GM23338 (cell line): Measurements from ENCODE around the gene ZBTB49. TPM values are rescaled to one million over a fixed set of nuclear protein-coding genes. Genes with fewer than 3 reads are reported as not detected.

Experiments
- ATAC-seq: fragments of 200-7000 bp; cut with Tn5 transposase; 3 replicates; pipeline ENCODE4 v1.9.1; 2020
- DNase-seq: peaks from one replicate; pipeline ENCODE4 v3.0.0-alpha.2; 2015; ENCODE audit warnings: low spot score
- H2AFZ ChIP-seq: fragments of 200-600 bp; sonication (generic); 2 replicates; pipeline ENCODE4 v1.8.0; 2016; ENCODE audit warnings: antibody characterized with exemption, mild to moderate bottlenecking, moderate library complexity
- H3F3A ChIP-seq: fragments of 200-600 bp; sonication (generic); replicated peaks from 2 replicates; pipeline ENCODE4 v1.8.0; 2017; ENCODE audit warnings: antibody characterized with exemption, mixed run types, low read depth
- H3K27ac ChIP-seq: fragments of 200-600 bp; sonication (generic); 2 replicates; pipeline ENCODE4 v1.6.1; 2016; ENCODE audit warnings: low read depth
- H3K27me3 ChIP-seq: fragments of 200-600 bp; sonication (generic); 2 replicates; pipeline ENCODE4 v1.8.0; 2016; ENCODE audit warnings: mild to moderate bottlenecking, mixed run types, moderate library complexity; ENCODE audit not compliant: insufficient read depth
- H3K36me3 ChIP-seq: fragments of 200-600 bp; sonication (generic); 2 replicates; pipeline ENCODE4 v1.8.0; 2016; ENCODE audit warnings: mild to moderate bottlenecking; ENCODE audit not compliant: insufficient read depth
- H3K4me1 ChIP-seq: fragments of 200-600 bp; sonication (generic); 2 replicates; pipeline ENCODE4 v1.8.0; 2016; ENCODE audit warnings: mild to moderate bottlenecking, moderate library complexity; ENCODE audit not compliant: insufficient read depth
- H3K4me2 ChIP-seq: fragments of 200-600 bp; sonication (generic); 2 replicates; pipeline ENCODE4 v1.7.1; 2017; ENCODE audit warnings: mixed run types
- H3K4me3 ChIP-seq: fragments of 200-600 bp; sonication (generic); 2 replicates; pipeline ENCODE4 v1.6.1; 2016; ENCODE audit warnings: mixed run types
- H3K79me2 ChIP-seq: fragments of 200-600 bp; sonication (generic); replicated peaks from 2 replicates; pipeline ENCODE4 v1.8.0; 2017; ENCODE audit warnings: mild to moderate bottlenecking; ENCODE audit not compliant: insufficient read depth
- H3K9me2 ChIP-seq: fragments of 200-600 bp; sonication (generic); 2 replicates; pipeline ENCODE4 v1.8.0; 2017; ENCODE audit not compliant: insufficient read depth
- H4K20me1 ChIP-seq: fragments of 200-600 bp; sonication (generic); replicated peaks from 2 replicates; pipeline ENCODE4 v1.8.0; 2017; ENCODE audit warnings: mild to moderate bottlenecking; ENCODE audit not compliant: insufficient read depth
- H3K27ac Mint-ChIP-seq: 2 replicates; pipeline ENCODE4 v1.8.0; 2020; ENCODE audit warnings: inconsistent platforms, mild to moderate bottlenecking, moderate library complexity, mixed read lengths
- H3K27me3 Mint-ChIP-seq: 3 replicates; pipeline ENCODE4 v1.8.0; 2022; ENCODE audit warnings: low read depth, mild to moderate bottlenecking, moderate library complexity, mixed read lengths, inconsistent platforms; ENCODE audit not compliant: insufficient read depth, poor library complexity
- H3K36me3 Mint-ChIP-seq: 3 replicates; pipeline ENCODE4 v1.8.0; 2021; ENCODE audit warnings: low read depth, mild to moderate bottlenecking, inconsistent platforms, moderate library complexity, mixed read lengths
- H3K4me1 Mint-ChIP-seq: 3 replicates; pipeline ENCODE4 v1.8.0; 2020; ENCODE audit warnings: mild to moderate bottlenecking, inconsistent platforms, mixed read lengths
- H3K4me3 Mint-ChIP-seq: 3 replicates; pipeline ENCODE4 v1.8.0; 2021; ENCODE audit warnings: moderate library complexity, mild to moderate bottlenecking, inconsistent platforms, mixed read lengths
- H3K9me3 Mint-ChIP-seq: 3 replicates; pipeline ENCODE4 v1.8.0; 2020; ENCODE audit warnings: moderate library complexity, mild to moderate bottlenecking, inconsistent platforms, mixed read lengths
- CREB1 ChIP-seq: fragments of 250-450 bp; sonication (Bioruptor Pico); IDR thresholded peaks from 2 replicates; pipeline ENCODE4 v1.5.0; 2020; ENCODE audit warnings: low read depth, mild to moderate bottlenecking, moderate library complexity
- EZH2 ChIP-seq: fragments of 200-600 bp; sonication (generic); IDR thresholded peaks from one replicate; pipeline ENCODE4 v1.8.0; 2017; ENCODE audit warnings: antibody characterized with exemption, mild to moderate bottlenecking, low read depth; ENCODE audit not compliant: unreplicated experiment
- JUNB ChIP-seq: IDR thresholded peaks from one replicate; pipeline ENCODE4 v1.6.1; 2016; ENCODE audit warnings: antibody characterized with exemption; ENCODE audit not compliant: unreplicated experiment
- POLR2AphosphoS5 ChIP-seq: IDR thresholded peaks from 2 replicates; pipeline ENCODE4 v1.6.1; 2016; ENCODE audit warnings: antibody characterized with exemption, low read depth
- STAT1 ChIP-seq: IDR thresholded peaks from one replicate; pipeline ENCODE4 v1.6.1; 2016; ENCODE audit warnings: antibody characterized with exemption; ENCODE audit not compliant: unreplicated experiment
- ZNF114 ChIP-seq: fragments of 250-450 bp; sonication (Bioruptor Pico); IDR thresholded peaks from 2 replicates; pipeline ENCODE4 v1.5.0; 2020; ENCODE audit warnings: mild to moderate bottlenecking, moderate library complexity
- polyA plus RNA-seq: library from polyadenylated mRNA; unstranded; fragments of >200 nt; fragmentation: Nextera tagmentation; extraction: Ambion mirVana; gene quantifications from 2 replicates; pipeline ENCODE4 v1.2.1, GENCODE V29; 2016
- total RNA-seq: library from RNA; depleted of rRNA; stranded (reverse); fragments of >200 nt; shearing (Covaris generic); gene quantifications from 2 replicates; pipeline ENCODE4 v1.2.3, GENCODE V29; 2014
- TF ChIP-seq, protein P1 (sequence below): fragments of 250-450 bp; sonication (Bioruptor Pico); IDR thresholded peaks from 2 replicates; pipeline ENCODE4 v1.5.0; 2020; ENCODE audit warnings: mild to moderate bottlenecking, moderate library complexity
- TF ChIP-seq, protein P2 (sequence below), 2 experiments: fragments of 200-600 bp in 1 of 2; sonication (generic) in 1 of 2; conservative IDR thresholded peaks; 2 replicates each; pipeline versions ENCODE4 v1.5.1 to v1.6.1; 2016 to 2017; ENCODE audit warnings: antibody characterized with exemption in 2 of 2, low read depth in 2 of 2, mild to moderate bottlenecking in 2 of 2, moderate library complexity in 1 of 2
- TF ChIP-seq, protein P3 (sequence below): IDR thresholded peaks from one replicate; pipeline ENCODE4 v1.6.1; 2018; ENCODE audit warnings: antibody characterized with exemption; ENCODE audit not compliant: unreplicated experiment

ZBTB49 gene
- total and polyA plus RNA-seq, 2 experiments from 2014 or later = 4.1 to 6.0 TPM

DNA sequence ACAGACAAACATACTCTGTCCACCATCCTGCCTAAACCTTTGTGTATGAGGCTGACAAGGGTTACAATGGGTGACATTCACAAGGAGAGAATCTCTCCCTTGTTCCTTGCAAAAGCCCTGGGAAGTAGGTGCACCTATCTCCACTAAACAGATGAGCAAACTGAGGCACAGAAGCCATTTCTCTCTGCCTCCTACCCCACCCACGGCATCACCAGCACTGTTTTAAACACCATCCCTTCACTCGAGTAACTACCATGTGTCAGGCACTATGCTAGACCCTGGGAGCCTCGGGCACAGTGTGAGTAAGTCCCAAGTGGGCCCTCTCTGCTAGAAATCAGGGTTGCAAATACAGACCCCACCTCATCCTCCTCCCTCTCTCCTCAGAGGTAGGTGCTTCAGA lies 996 bp upstream of the ZBTB49 start:
- H3K9me2 ChIP-seq = no peaks in the 10 kb centered on the region
- H3F3A ChIP-seq = no peaks in the 10 kb centered on the region
- peaks cover 26% of the 10 kb centered on the region for H3K36me3 Mint-ChIP-seq
- H3K4me1 ChIP-seq = peaks cover 20% of the 10 kb centered on the region
- no peak for TF ChIP-seq ZNF114 (CRISPR knock-in tag)
- TF ChIP-seq, protein P1, sequence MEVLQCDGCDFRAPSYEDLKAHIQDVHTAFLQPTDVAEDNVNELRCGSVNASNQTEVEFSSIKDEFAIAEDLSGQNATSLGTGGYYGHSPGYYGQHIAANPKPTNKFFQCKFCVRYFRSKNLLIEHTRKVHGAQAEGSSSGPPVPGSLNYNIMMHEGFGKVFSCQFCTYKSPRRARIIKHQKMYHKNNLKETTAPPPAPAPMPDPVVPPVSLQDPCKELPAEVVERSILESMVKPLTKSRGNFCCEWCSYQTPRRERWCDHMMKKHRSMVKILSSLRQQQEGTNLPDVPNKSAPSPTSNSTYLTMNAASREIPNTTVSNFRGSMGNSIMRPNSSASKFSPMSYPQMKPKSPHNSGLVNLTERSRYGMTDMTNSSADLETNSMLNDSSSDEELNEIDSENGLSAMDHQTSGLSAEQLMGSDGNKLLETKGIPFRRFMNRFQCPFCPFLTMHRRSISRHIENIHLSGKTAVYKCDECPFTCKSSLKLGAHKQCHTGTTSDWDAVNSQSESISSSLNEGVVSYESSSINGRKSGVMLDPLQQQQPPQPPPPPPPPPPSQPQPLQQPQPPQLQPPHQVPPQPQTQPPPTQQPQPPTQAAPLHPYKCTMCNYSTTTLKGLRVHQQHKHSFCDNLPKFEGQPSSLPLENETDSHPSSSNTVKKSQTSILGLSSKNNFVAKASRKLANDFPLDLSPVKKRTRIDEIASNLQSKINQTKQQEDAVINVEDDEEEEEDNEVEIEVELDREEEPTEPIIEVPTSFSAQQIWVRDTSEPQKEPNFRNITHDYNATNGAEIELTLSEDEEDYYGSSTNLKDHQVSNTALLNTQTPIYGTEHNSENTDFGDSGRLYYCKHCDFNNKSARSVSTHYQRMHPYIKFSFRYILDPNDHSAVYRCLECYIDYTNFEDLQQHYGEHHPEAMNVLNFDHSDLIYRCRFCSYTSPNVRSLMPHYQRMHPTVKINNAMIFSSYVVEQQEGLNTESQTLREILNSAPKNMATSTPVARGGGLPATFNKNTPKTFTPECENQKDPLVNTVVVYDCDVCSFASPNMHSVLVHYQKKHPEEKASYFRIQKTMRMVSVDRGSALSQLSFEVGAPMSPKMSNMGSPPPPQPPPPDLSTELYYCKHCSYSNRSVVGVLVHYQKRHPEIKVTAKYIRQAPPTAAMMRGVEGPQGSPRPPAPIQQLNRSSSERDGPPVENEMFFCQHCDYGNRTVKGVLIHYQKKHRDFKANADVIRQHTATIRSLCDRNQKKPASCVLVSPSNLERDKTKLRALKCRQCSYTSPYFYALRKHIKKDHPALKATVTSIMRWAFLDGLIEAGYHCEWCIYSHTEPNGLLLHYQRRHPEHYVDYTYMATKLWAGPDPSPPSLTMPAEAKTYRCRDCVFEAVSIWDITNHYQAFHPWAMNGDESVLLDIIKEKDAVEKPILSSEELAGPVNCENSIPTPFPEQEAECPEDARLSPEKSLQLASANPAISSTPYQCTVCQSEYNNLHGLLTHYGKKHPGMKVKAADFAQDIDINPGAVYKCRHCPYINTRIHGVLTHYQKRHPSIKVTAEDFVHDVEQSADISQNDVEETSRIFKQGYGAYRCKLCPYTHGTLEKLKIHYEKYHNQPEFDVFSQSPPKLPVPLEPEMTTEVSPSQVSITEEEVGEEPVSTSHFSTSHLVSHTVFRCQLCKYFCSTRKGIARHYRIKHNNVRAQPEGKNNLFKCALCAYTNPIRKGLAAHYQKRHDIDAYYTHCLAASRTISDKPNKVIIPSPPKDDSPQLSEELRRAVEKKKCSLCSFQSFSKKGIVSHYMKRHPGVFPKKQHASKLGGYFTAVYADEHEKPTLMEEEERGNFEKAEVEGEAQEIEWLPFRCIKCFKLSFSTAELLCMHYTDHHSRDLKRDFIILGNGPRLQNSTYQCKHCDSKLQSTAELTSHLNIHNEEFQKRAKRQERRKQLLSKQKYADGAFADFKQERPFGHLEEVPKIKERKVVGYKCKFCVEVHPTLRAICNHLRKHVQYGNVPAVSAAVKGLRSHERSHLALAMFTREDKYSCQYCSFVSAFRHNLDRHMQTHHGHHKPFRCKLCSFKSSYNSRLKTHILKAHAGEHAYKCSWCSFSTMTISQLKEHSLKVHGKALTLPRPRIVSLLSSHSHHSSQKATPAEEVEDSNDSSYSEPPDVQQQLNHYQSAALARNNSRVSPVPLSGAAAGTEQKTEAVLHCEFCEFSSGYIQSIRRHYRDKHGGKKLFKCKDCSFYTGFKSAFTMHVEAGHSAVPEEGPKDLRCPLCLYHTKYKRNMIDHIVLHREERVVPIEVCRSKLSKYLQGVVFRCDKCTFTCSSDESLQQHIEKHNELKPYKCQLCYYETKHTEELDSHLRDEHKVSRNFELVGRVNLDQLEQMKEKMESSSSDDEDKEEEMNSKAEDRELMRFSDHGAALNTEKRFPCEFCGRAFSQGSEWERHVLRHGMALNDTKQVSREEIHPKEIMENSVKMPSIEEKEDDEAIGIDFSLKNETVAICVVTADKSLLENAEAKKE (CRISPR knock-in tag) = no peak
- no peak for TF ChIP-seq STAT1
- TF ChIP-seq JUNB = no peak
- TF ChIP-seq, protein P2, sequence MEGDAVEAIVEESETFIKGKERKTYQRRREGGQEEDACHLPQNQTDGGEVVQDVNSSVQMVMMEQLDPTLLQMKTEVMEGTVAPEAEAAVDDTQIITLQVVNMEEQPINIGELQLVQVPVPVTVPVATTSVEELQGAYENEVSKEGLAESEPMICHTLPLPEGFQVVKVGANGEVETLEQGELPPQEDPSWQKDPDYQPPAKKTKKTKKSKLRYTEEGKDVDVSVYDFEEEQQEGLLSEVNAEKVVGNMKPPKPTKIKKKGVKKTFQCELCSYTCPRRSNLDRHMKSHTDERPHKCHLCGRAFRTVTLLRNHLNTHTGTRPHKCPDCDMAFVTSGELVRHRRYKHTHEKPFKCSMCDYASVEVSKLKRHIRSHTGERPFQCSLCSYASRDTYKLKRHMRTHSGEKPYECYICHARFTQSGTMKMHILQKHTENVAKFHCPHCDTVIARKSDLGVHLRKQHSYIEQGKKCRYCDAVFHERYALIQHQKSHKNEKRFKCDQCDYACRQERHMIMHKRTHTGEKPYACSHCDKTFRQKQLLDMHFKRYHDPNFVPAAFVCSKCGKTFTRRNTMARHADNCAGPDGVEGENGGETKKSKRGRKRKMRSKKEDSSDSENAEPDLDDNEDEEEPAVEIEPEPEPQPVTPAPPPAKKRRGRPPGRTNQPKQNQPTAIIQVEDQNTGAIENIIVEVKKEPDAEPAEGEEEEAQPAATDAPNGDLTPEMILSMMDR (conservative IDR thresholded peaks at IDR 0.05; ENCODE audit: low read depth in 2 of 2) = no peak
- no peak for TF ChIP-seq POLR2AphosphoS5
- TF ChIP-seq, protein P3, sequence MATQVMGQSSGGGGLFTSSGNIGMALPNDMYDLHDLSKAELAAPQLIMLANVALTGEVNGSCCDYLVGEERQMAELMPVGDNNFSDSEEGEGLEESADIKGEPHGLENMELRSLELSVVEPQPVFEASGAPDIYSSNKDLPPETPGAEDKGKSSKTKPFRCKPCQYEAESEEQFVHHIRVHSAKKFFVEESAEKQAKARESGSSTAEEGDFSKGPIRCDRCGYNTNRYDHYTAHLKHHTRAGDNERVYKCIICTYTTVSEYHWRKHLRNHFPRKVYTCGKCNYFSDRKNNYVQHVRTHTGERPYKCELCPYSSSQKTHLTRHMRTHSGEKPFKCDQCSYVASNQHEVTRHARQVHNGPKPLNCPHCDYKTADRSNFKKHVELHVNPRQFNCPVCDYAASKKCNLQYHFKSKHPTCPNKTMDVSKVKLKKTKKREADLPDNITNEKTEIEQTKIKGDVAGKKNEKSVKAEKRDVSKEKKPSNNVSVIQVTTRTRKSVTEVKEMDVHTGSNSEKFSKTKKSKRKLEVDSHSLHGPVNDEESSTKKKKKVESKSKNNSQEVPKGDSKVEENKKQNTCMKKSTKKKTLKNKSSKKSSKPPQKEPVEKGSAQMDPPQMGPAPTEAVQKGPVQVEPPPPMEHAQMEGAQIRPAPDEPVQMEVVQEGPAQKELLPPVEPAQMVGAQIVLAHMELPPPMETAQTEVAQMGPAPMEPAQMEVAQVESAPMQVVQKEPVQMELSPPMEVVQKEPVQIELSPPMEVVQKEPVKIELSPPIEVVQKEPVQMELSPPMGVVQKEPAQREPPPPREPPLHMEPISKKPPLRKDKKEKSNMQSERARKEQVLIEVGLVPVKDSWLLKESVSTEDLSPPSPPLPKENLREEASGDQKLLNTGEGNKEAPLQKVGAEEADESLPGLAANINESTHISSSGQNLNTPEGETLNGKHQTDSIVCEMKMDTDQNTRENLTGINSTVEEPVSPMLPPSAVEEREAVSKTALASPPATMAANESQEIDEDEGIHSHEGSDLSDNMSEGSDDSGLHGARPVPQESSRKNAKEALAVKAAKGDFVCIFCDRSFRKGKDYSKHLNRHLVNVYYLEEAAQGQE = no peak
- TF ChIP-seq CREB1 (CRISPR knock-in tag) = no peak
- no peak for TF ChIP-seq EZH2
- H3K4me3 ChIP-seq = peak overlapping the region; percentile 99
- peaks cover 20% of the 10 kb centered on the region for H3K36me3 ChIP-seq
- no peak for ATAC-seq
- no peak overlapping the region for H3K27ac ChIP-seq
- peak overlapping the region; percentile 100 for H3K4me2 ChIP-seq
- H3K9me3 Mint-ChIP-seq = no peaks in the 10 kb centered on the region
- no peaks in the 10 kb centered on the region for H3K27me3 ChIP-seq
- peak overlapping the region; percentile 23; the same call in 1 of the 2 replicates for H3K27ac Mint-ChIP-seq
- no peak for DNase-seq
- H2AFZ ChIP-seq = no peak overlapping the region
- H3K27me3 Mint-ChIP-seq = peaks cover 2% of the 10 kb centered on the region
- peaks cover 33% of the 10 kb centered on the region for H4K20me1 ChIP-seq
- peaks cover 92% of the 10 kb centered on the region for H3K79me2 ChIP-seq
- H3K4me3 Mint-ChIP-seq = peak overlapping the region; percentile 97
- peaks cover 22% of the 10 kb centered on the region for H3K4me1 Mint-ChIP-seq
